Epithelial cell of esophagus (primary cell): ENCODE measurements around the gene MAGEL2.

Experiments
- DNase-seq: peaks from one replicate; pipeline ENCODE4 v3.0.0; 2010; ENCODE audit warnings: low read depth
- H3K4me3 ChIP-seq: 2 replicates; pipeline ENCODE4 v1.5.1; 2011; ENCODE audit warnings: mild to moderate bottlenecking, low read length, control low read depth
- CTCF ChIP-seq: IDR thresholded peaks from 2 replicates; pipeline ENCODE4 v1.5.1; 2011; ENCODE audit warnings: low read depth, mild to moderate bottlenecking, low read length, control low read depth, inconsistent platforms; ENCODE audit not compliant: insufficient read depth; ENCODE audit errors: missing control alignments

The MAGEL2 gene

GRCh38 chr15:23686466-23687142 is 38.9 kb upstream of the MAGEL2 start:
- TF ChIP-seq CTCF = no peak
- peak overlapping the region; percentile 51 for H3K4me3 ChIP-seq
- DNase-seq = no peak

GRCh38 chr15:23671481-23671880 is 23.8 kb upstream of the MAGEL2 start:
- no peak overlapping the region for H3K4me3 ChIP-seq
- no peak for DNase-seq
- TF ChIP-seq CTCF = no peak

GRCh38 chr15:23670970-23671369 is 23.3 kb upstream of the MAGEL2 start:
- H3K4me3 ChIP-seq = no peak overlapping the region
- no peak for DNase-seq
- no peak for TF ChIP-seq CTCF

- no peak overlapping the region for H3K4me3 ChIP-seq
- TF ChIP-seq CTCF = no peak
- DNase-seq = no peak
These were observed 15.6 kb upstream of the MAGEL2 start for GRCh38 chr15:23663232-23663631.

GRCh38 chr15:23648920-23649515 is 1.4 kb upstream of the MAGEL2 start:
- no peak overlapping the region for H3K4me3 ChIP-seq
- peak; percentile 8 for DNase-seq
- TF ChIP-seq CTCF = peak; percentile 53

GRCh38 chr15:23647001-23647295 is 719 bp downstream of the MAGEL2 start:
- DNase-seq = no peak
- TF ChIP-seq CTCF = no peak
- no peak overlapping the region for H3K4me3 ChIP-seq
